ENCODE data around the gene WNT7A.

The WNT7A gene

DNA sequence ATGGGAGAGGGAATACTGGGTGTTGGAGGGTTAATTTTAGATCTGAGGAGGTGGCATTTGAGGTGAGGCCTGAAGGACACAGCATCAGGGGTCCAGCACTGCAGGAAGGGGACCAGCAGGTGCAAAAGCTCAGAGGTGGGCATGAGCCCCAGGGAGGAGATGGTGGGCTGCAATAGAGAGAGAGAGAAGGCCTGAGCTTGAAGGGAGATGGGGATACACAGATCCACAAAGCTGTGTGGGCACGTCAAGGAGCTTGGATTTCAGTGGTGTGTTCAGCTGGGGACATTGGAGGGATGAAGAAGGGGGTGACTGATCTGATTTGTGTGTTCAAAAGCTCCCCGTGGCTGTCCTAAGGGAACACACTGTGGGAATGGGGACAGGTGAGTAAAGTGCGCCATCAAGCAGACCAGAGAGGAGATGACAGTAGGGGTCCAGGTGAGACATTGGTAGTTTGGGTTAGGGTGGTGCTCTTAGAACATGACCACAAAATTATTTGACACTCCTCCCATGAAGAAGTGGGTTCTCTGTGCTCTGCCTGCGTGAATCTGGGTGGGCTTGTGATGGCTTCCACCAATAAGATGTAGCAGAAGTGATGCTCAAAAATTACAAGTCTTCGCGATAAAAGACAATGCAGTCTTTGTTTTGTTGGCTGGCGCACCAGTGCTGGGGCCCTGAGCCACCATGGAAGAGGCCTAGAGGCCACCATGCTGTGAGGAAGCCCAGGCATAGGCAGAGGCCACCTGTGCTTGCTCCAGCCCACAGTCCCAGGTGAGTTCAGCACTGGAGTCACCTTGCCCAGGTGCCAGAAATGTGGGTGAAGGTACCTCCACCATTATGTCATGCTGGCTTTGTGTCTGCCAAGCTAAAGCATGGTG lies 1.9 kb upstream of the WNT7A start:
- H3K4me2 ChIP-seq (ENCODE audit: low read depth, low read length), result no peak overlapping the region
- H3K9me3 ChIP-seq (replicated peaks; ENCODE audit: insufficient read depth, low read length), result no peaks in the 10 kb centered on the region
- no peak overlapping the region for H3K9ac ChIP-seq (ENCODE audit: low read length)
- peaks cover 53% of the 10 kb centered on the region for H3K27me3 ChIP-seq (replicated peaks; ENCODE audit: insufficient read depth, low read length)
- H3K4me1 ChIP-seq (ENCODE audit: low read length), result no peaks in the 10 kb centered on the region
- no peak for DNase-seq
- no peaks in the 10 kb centered on the region for H3K36me3 ChIP-seq (replicated peaks; ENCODE audit: insufficient read depth, low read length)
- TF ChIP-seq EZH2 (optimal IDR thresholded peaks at IDR 0.05; ENCODE audit: low read depth, low read length) (no peak), EZH2phosphoT487 (IDR thresholded peaks at IDR 0.05; ENCODE audit: low read length) (no peak)
- TF ChIP-seq, protein P1, sequence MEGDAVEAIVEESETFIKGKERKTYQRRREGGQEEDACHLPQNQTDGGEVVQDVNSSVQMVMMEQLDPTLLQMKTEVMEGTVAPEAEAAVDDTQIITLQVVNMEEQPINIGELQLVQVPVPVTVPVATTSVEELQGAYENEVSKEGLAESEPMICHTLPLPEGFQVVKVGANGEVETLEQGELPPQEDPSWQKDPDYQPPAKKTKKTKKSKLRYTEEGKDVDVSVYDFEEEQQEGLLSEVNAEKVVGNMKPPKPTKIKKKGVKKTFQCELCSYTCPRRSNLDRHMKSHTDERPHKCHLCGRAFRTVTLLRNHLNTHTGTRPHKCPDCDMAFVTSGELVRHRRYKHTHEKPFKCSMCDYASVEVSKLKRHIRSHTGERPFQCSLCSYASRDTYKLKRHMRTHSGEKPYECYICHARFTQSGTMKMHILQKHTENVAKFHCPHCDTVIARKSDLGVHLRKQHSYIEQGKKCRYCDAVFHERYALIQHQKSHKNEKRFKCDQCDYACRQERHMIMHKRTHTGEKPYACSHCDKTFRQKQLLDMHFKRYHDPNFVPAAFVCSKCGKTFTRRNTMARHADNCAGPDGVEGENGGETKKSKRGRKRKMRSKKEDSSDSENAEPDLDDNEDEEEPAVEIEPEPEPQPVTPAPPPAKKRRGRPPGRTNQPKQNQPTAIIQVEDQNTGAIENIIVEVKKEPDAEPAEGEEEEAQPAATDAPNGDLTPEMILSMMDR (IDR thresholded peaks at IDR 0.05; ENCODE audit: low read length), result no peak
- no peaks in the 10 kb centered on the region for H3F3A ChIP-seq (ENCODE audit: insufficient read depth, low read length)
- no peak overlapping the region for H3K27ac ChIP-seq (ENCODE audit: low read length)
- no peak overlapping the region for H2AFZ ChIP-seq (ENCODE audit: low read length)
- no peaks in the 10 kb centered on the region for H4K20me1 ChIP-seq (ENCODE audit: insufficient read depth, low read length)
- no peak overlapping the region for H3K4me3 ChIP-seq (ENCODE audit: low read length)
- no peaks in the 10 kb centered on the region for H3K9me2 ChIP-seq (replicated peaks; ENCODE audit: insufficient read depth, low read length)
- no peaks in the 10 kb centered on the region for H3K79me2 ChIP-seq (ENCODE audit: low read length)

GRCh38 chr3:13880811-13881156 lies 913 bp upstream of the WNT7A start:
- Histone ChIP-seq H3K9me2 (replicated peaks; ENCODE audit: insufficient read depth, low read length) (no peaks in the 10 kb centered on the region), H3K36me3 (replicated peaks; ENCODE audit: insufficient read depth, low read length) (no peaks in the 10 kb centered on the region), H4K20me1 (ENCODE audit: insufficient read depth, low read length) (no peaks in the 10 kb centered on the region), H3K9ac (ENCODE audit: low read length) (no peak overlapping the region), H3K4me3 (ENCODE audit: low read length) (no peak overlapping the region), H3F3A (ENCODE audit: insufficient read depth, low read length) (no peaks in the 10 kb centered on the region), H3K79me2 (ENCODE audit: low read length) (no peaks in the 10 kb centered on the region), H2AFZ (ENCODE audit: low read length) (no peak overlapping the region), H3K4me1 (ENCODE audit: low read length) (no peaks in the 10 kb centered on the region), H3K27ac (ENCODE audit: low read length) (no peak overlapping the region), H3K27me3 (replicated peaks; ENCODE audit: insufficient read depth, low read length) (peaks cover 54% of the 10 kb centered on the region), H3K9me3 (replicated peaks; ENCODE audit: insufficient read depth, low read length) (no peaks in the 10 kb centered on the region), H3K4me2 (ENCODE audit: low read depth, low read length) (no peak overlapping the region)
- no peak for TF ChIP-seq EZH2 (optimal IDR thresholded peaks at IDR 0.05; ENCODE audit: low read depth, low read length)
- TF ChIP-seq, protein P1 (IDR thresholded peaks at IDR 0.05; ENCODE audit: low read length), result no peak
- TF ChIP-seq EZH2phosphoT487 (IDR thresholded peaks at IDR 0.05; ENCODE audit: low read length), result no peak
- no peak for DNase-seq

DNA sequence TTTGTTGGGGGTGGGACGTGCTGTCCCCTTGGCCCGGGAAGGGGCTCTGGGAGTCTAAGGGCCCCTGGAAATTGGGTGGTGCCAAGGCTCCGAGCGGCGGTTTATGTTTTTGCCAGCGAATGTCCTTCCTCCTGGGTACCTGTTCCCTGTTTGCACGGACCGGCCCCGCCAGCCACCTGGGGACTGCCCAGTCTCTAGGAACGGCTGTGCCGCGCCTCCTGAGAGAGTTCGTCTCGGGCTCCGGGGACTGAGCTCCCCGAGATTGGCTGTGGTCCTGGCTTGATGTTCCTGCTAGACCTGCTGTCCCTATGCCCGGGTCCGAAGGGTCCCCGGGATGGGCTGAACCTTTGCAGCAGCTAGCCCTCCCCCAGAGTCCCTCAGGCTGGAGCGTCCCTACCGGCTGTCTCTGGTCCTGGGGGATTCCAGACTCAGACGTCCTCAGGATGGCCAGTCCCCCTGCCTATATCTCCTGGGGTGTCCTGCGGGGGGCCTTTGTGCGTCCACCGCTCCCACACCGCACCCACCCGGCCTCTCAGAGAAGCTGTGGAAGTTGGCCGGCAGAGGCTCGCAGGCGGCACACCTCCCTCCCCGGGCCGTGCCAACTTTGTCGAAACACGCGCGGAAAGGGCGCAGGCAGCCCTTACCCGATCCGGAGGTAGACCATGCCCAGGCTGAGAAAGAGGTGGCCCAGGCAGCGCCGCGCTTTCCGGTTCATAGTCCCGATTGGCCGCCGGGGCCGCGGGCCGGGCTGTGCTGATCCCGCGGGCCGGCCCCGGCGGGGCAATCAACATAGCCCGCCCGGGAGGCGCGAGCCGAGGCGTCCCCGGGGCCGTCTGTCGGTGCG lies 547 bp downstream of the WNT7A start:
- Histone ChIP-seq H3F3A (ENCODE audit: insufficient read depth, low read length) (no peaks in the 10 kb centered on the region), H3K27ac (ENCODE audit: low read length) (no peak overlapping the region), H3K4me3 (ENCODE audit: low read length) (no peak overlapping the region), H3K27me3 (replicated peaks; ENCODE audit: insufficient read depth, low read length) (peaks cover 66% of the 10 kb centered on the region), H3K9ac (ENCODE audit: low read length) (no peak overlapping the region), H3K9me2 (replicated peaks; ENCODE audit: insufficient read depth, low read length) (no peaks in the 10 kb centered on the region), H3K36me3 (replicated peaks; ENCODE audit: insufficient read depth, low read length) (no peaks in the 10 kb centered on the region), H2AFZ (ENCODE audit: low read length) (no peak overlapping the region), H3K79me2 (ENCODE audit: low read length) (no peaks in the 10 kb centered on the region), H3K9me3 (replicated peaks; ENCODE audit: insufficient read depth, low read length) (no peaks in the 10 kb centered on the region), H4K20me1 (ENCODE audit: insufficient read depth, low read length) (no peaks in the 10 kb centered on the region), H3K4me2 (ENCODE audit: low read depth, low read length) (no peak overlapping the region), H3K4me1 (ENCODE audit: low read length) (no peaks in the 10 kb centered on the region)
- TF ChIP-seq, protein P1 (IDR thresholded peaks at IDR 0.05; ENCODE audit: low read length), result no peak
- no peak for TF ChIP-seq EZH2 (optimal IDR thresholded peaks at IDR 0.05; ENCODE audit: low read depth, low read length)
- no peak for TF ChIP-seq EZH2phosphoT487 (IDR thresholded peaks at IDR 0.05; ENCODE audit: low read length)
- DNase-seq, result no peak
